HG03159 (cell line): ENCODE data around the gene OMA1.

Source experiments
- ATAC-seq: cut with Tn5 transposase; IDR thresholded peaks from one replicate; pipeline ENCODE4 v1.9.1; 2021; ENCODE audit warnings: mild to moderate bottlenecking, moderate library complexity; ENCODE audit not compliant: unreplicated experiment

OMA1 gene

GRCh38 chr1:58434181-58434580, 112.3 kb downstream of the OMA1 start:
- ATAC-seq, result no peak

- ATAC-seq, result no peak
Observed at GRCh38 chr1:58432851-58433668, 113.5 kb downstream of the OMA1 start.

- no peak for ATAC-seq
Observed at GRCh38 chr1:58431901-58432620, 114.5 kb downstream of the OMA1 start.
